Measurements from ENCODE around the gene BLOC1S5. TPM values are rescaled to one million over a fixed set of nuclear protein-coding genes. Genes with fewer than 3 reads are reported as not detected.

Gene BLOC1S5
- total and polyA plus RNA-seq, 2 of the 13 experiments (the other 11 are each of a cell fraction or from before 2014, with no cell fraction given) = 10.5 to 41.5 TPM

- TF ChIP-seq ARID4A (CRISPR knock-in tag; IDR thresholded peaks at IDR 0.05; ENCODE audit: borderline replicate concordance) (peak; percentile 95), SATB2 (CRISPR knock-in tag; IDR thresholded peaks at IDR 0.05) (no peak), ZNF747 (CRISPR knock-in tag; IDR thresholded peaks at IDR 0.05; ENCODE audit: borderline replicate concordance) (peak; percentile 90; the same call in 1 of the 2 replicates), TBL1XR1 (IDR thresholded peaks at IDR 0.05; ENCODE audit: borderline replicate concordance, low read length, partially characterized antibody) (peak; percentile 42), FOSL1 (CRISPR knock-in tag; IDR thresholded peaks at IDR 0.05; ENCODE audit: borderline replicate concordance) (no peak), ZNF275 (CRISPR knock-in tag; IDR thresholded peaks at IDR 0.05; ENCODE audit: borderline replicate concordance) (peak; percentile 64; the same call in 1 of the 2 replicates), ZNF556 (CRISPR knock-in tag; IDR thresholded peaks at IDR 0.05; ENCODE audit: borderline replicate concordance) (no peak; the same call in 1 of the 2 replicates), ATF1 (CRISPR knock-in tag; IDR thresholded peaks at IDR 0.05) (peak; percentile 99), MAZ (IDR thresholded peaks at IDR 0.05; ENCODE audit: borderline replicate concordance, low read depth, low read length) (peak; percentile 46; the same call in 1 of the 2 replicates), MAZ (CRISPR knock-in tag; IDR thresholded peaks at IDR 0.05; ENCODE audit: low read depth) (peak; percentile 70; the same call in 1 of the 2 replicates), ELK4 (CRISPR knock-in tag; IDR thresholded peaks at IDR 0.05; ENCODE audit: borderline replicate concordance) (no peak), SPEN (CRISPR knock-in tag; IDR thresholded peaks at IDR 0.05; ENCODE audit: low read depth) (peak; percentile 94), SOX5 (CRISPR knock-in tag; IDR thresholded peaks at IDR 0.05; ENCODE audit: borderline replicate concordance) (peak; percentile 75), ARHGAP35 (CRISPR knock-in tag; IDR thresholded peaks at IDR 0.05; ENCODE audit: borderline replicate concordance) (peak; percentile 92; the same call in 1 of the 2 replicates), ONECUT2 (CRISPR knock-in tag; IDR thresholded peaks at IDR 0.05) (no peak), ZNF354B (CRISPR knock-in tag; IDR thresholded peaks at IDR 0.05) (0 out of 2 replicates have a peak, but pooled peaks have one; percentile 79), EED (CRISPR knock-in tag; IDR thresholded peaks at IDR 0.05) (no peak; the same call in 1 of the 2 replicates), ZNF343 (CRISPR knock-in tag; IDR thresholded peaks at IDR 0.05) (no peak), ELF1 (CRISPR knock-in tag; IDR thresholded peaks at IDR 0.05) (peak; percentile 100), RBM22 (optimal IDR thresholded peaks at IDR 0.05; ENCODE audit: low read length) (no peak), ZNF484 (CRISPR knock-in tag; IDR thresholded peaks at IDR 0.05; ENCODE audit: borderline replicate concordance, low read depth) (no peak)
- TF ChIP-seq, protein P1, sequence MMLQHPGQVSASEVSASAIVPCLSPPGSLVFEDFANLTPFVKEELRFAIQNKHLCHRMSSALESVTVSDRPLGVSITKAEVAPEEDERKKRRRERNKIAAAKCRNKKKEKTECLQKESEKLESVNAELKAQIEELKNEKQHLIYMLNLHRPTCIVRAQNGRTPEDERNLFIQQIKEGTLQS (CRISPR knock-in tag; IDR thresholded peaks at IDR 0.05) = no peak
These were observed at the start of gene BLOC1S5 (continued) for GRCh38 chr6:8063761-8064637.
